NCI-H1105 treated with DMSO at 0.1 percent for 48 hours (cell line): ENCODE measurements around the gene ALOXE3.

ENCODE experiments used
- DNase-seq: peaks from one replicate; lab custom pipeline; 2025; lab: John Stamatoyannopoulos, UW

The ALOXE3 gene

DNA sequence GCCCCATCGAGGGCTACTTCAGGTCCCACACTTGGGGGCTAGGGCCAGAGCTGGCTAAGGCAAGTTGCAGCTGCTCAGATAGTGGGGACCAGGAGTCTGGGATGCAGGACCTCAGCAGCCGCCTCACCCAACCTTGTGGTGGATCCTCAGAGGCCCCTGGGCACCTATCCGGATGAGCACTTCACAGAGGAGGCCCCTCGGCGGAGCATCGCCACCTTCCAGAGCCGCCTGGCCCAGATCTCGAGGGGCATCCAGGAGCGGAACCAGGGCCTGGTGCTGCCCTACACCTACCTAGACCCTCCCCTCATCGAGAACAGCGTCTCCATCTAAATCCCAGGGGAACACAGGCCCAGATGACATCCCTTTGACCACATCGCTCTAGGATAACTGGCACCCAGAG lies 70.1 kb downstream of the ALOXE3 start:
- DNase-seq: no peak

DNA sequence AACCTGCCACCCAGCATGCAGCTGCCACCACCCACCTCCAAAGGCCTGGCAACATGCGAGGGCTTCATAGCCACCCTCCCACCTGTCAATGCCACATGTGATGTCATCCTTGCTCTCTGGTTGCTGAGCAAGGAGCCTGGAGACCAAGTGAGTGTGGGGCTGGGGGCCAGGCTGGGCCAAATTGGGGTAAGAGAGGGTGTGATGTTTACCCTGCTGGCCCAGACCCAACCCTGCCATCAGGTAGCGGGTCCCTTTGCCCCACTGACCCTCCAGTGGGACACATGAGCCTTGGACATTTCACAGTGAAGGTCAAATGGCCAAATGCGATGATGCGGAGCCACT lies 70.6 kb downstream of the ALOXE3 start:
- no peak for DNase-seq

DNA sequence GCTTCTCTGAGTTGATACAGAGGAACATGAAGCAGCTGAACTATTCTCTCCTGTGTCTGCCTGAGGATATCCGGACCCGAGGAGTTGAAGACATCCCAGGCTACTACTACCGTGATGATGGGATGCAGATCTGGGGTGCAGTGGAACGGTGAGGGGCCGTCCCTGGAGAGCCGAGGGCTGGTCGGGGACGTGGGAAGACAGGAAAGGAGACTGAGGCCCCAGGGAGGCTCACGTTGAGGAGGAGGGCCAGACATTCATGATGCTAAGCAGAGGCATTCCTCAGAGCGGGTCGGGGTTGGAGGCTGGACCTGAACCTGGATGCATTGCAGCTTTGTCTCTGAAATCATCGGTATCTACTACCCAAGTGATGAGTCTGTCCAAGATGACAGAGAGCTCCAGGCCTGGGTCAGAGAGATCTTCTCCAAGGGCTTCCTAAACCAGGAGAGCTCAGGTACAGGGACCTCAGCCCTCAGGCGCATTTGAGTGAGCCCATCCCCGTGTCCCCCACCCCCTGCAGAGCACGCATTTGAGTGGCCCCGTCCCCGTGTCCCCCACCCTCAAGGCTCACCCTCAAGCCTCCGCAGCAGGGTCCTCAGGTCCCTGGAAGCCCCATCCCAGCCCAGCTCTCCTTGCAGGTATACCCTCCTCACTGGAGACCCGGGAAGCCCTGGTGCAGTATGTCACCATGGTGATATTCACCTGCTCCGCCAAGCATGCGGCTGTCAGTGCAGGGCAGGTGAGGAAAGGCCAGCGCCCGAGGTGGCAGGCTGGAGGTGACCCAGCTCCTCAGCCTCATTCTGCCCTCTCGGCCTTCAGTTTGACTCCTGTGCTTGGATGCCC lies 71.2 kb downstream of the ALOXE3 start:
- no peak for DNase-seq

DNA sequence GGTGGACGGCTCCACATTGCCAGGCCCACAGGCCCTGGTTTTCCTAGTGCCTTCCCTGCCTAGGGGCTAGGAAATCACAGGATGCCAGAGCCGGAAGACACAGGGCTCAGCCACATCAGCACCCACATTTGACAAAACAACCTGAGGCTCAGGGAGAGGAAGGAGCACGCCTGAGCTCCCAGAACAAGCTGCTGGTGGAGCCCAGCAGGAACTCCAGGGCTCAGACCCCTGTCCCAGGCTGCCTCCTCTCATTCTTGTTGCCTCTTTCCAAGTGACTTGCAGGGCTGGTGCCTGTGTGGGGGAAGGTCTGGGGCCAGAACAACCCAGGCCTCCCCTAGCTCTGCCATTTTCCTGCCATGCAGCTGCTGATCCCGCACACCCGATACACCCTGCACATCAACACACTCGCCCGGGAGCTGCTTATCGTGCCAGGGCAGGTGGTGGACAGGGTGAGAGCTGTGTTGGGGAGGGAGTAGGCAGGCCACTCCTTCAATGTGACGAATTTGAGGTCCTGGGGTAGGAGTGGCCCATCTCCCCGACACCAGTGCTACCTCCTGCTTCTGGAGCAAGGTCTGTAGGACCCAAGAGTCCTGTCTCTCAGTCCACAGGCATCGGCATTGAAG lies 71.9 kb downstream of the ALOXE3 start:
- no peak for DNase-seq
